HEK293 (cell line): ENCODE data around the gene TMEM244.

ENCODE experiments used
- CTCF ChIA-PET: fragments of 350-600 bp; formaldehyde crosslinking; extraction: SDS; loops from one replicate; lab custom pipeline; 2021; ENCODE audit warnings: antibody characterized with exemption; lab: Yijun Ruan, JAX
- POLR2A ChIA-PET: fragments of 300-600 bp; formaldehyde crosslinking; extraction: SDS; loops from one replicate; lab custom pipeline; 2020; ENCODE audit warnings: antibody characterized with exemption, inconsistent platforms; lab: Yijun Ruan, JAX
- H3K27ac ChIP-seq: fragments of 200-500 bp; sonication (Bioruptor generic); 2 replicates; pipeline ENCODE4 v1.5.1; 2014; ENCODE audit warnings: low read depth, low read length, control low read depth, inconsistent platforms; ENCODE audit errors: extremely low read depth
- H3K36me3 ChIP-seq, 2 experiments: fragments of 200-500 bp in 1 of 2; sonication (Bioruptor generic) in 1 of 2; 1 replicate in 1 of 2; 2 replicates in 1 of 2; pipeline ENCODE4 v1.5.1; 2014 to 2017; ENCODE audit warnings: inconsistent platforms in 2 of 2, low read length in 2 of 2; ENCODE audit not compliant: control insufficient read depth in 2 of 2, insufficient read depth in 1 of 2
- H3K4me1 ChIP-seq: fragments of 200-500 bp; sonication (Bioruptor generic); 2 replicates; pipeline ENCODE4 v1.5.1; 2014; ENCODE audit warnings: mild to moderate bottlenecking, low read length, inconsistent platforms; ENCODE audit not compliant: control insufficient read depth, insufficient read depth
- H3K4me3 ChIP-seq: 2 replicates; pipeline ENCODE4 v1.5.1; 2011; ENCODE audit warnings: low read depth, mild to moderate bottlenecking, control low read depth, low read length, moderate library complexity
- H3K9me3 ChIP-seq: fragments of 200-500 bp; sonication (Bioruptor generic); 2 replicates; pipeline ENCODE4 v1.5.1; 2014; ENCODE audit warnings: low read depth, low read length, inconsistent platforms; ENCODE audit not compliant: control insufficient read depth, insufficient read depth
- BCL11B ChIP-seq: fragments of 450-650 bp; formaldehyde crosslinking; IDR thresholded peaks from 2 replicates; pipeline ENCODE4 v1.5.1; 2016; ENCODE audit warnings: low read depth, missing biosample characterization, missing genetic modification characterization
- GLI2 ChIP-seq: fragments of 450-650 bp; formaldehyde crosslinking; IDR thresholded peaks from 2 replicates; pipeline ENCODE4; 2017; ENCODE audit warnings: missing biosample characterization, missing genetic modification characterization, low read depth, borderline replicate concordance
- GLI4 ChIP-seq: fragments of 450-650 bp; formaldehyde crosslinking; IDR thresholded peaks from 2 replicates; pipeline ENCODE4 v1.5.1; 2016; ENCODE audit warnings: missing biosample characterization, missing genetic modification characterization
- HOXC10 ChIP-seq: sonication (generic); formaldehyde crosslinking; IDR thresholded peaks from 2 replicates; pipeline ENCODE4 v1.8.1; 2023; ENCODE audit warnings: mild to moderate bottlenecking, missing genetic modification reagents
- KLF1 ChIP-seq: fragments of 450-650 bp; formaldehyde crosslinking; IDR thresholded peaks from 2 replicates; pipeline ENCODE4 v1.5.1; 2016; ENCODE audit warnings: missing biosample characterization, missing genetic modification characterization
- MZF1 ChIP-seq: fragments of 450-650 bp; formaldehyde crosslinking; IDR thresholded peaks from 2 replicates; pipeline ENCODE4 v1.5.1; 2017; ENCODE audit warnings: missing biosample characterization, missing genetic modification characterization, borderline replicate concordance
- TRIM28 ChIP-seq: IDR thresholded peaks from 2 replicates; pipeline ENCODE4 v1.6.1; 2011; ENCODE audit warnings: low read length, control low read depth, borderline replicate concordance
- ZNF169 ChIP-seq: fragments of 450-650 bp; formaldehyde crosslinking; IDR thresholded peaks from 2 replicates; pipeline ENCODE4 v1.5.1; 2016; ENCODE audit warnings: missing biosample characterization, missing genetic modification characterization
- ZNF174 ChIP-seq: fragments of 450-650 bp; formaldehyde crosslinking; IDR thresholded peaks from 2 replicates; pipeline ENCODE4 v1.5.0; 2017; ENCODE audit warnings: missing biosample characterization, mild to moderate bottlenecking, missing genetic modification characterization
- ZNF274 ChIP-seq, 2 experiments: fragments of 200-500 bp in 1 of 2; fragments of 450-650 bp in 1 of 2; sonication (Bioruptor generic) in 1 of 2; formaldehyde crosslinking in 1 of 2; IDR thresholded peaks; 2 replicates each; pipeline versions ENCODE4 v1.5.1 to v1.6.1; 2014 to 2016; ENCODE audit warnings: borderline replicate concordance in 1 of 2, inconsistent platforms in 1 of 2, low read length in 1 of 2, missing biosample characterization in 1 of 2, missing genetic modification characterization in 1 of 2
- ZNF37A ChIP-seq: fragments of 450-650 bp; IDR thresholded peaks from 2 replicates; pipeline ENCODE4 v1.5.1; 2018; ENCODE audit warnings: missing biosample characterization, missing genetic modification characterization
- ZNF48 ChIP-seq: fragments of 450-650 bp; formaldehyde crosslinking; IDR thresholded peaks from 2 replicates; pipeline ENCODE4 v1.5.1; 2016; ENCODE audit warnings: missing biosample characterization, missing genetic modification characterization
- ZNF488 ChIP-seq: fragments of 450-650 bp; formaldehyde crosslinking; IDR thresholded peaks from 2 replicates; pipeline ENCODE4 v1.5.1; 2016; ENCODE audit warnings: missing biosample characterization, missing genetic modification characterization
- ZNF510 ChIP-seq: fragments of 450-650 bp; formaldehyde crosslinking; IDR thresholded peaks from 2 replicates; pipeline ENCODE4 v1.5.1; 2018; ENCODE audit warnings: mild to moderate bottlenecking, missing genetic modification characterization, missing biosample characterization; ENCODE audit not compliant: insufficient replicate concordance
- ZNF555 ChIP-seq: fragments of 450-650 bp; formaldehyde crosslinking; conservative IDR thresholded peaks from 2 replicates; pipeline ENCODE4 v1.5.1; 2017; ENCODE audit warnings: missing biosample characterization, mild to moderate bottlenecking, missing genetic modification characterization, inconsistent platforms
- ZNF571 ChIP-seq: fragments of 450-650 bp; formaldehyde crosslinking; IDR thresholded peaks from 2 replicates; pipeline ENCODE4 v1.5.0; 2017; ENCODE audit warnings: missing biosample characterization, missing genetic modification characterization
- ZNF580 ChIP-seq: fragments of 450-650 bp; formaldehyde crosslinking; IDR thresholded peaks from 2 replicates; pipeline ENCODE4 v1.5.1; 2016; ENCODE audit warnings: missing biosample characterization, missing genetic modification characterization
- ZNF658 ChIP-seq: fragments of 450-650 bp; formaldehyde crosslinking; IDR thresholded peaks from 2 replicates; pipeline ENCODE4; 2016; ENCODE audit warnings: missing biosample characterization, missing genetic modification characterization
- TF ChIP-seq, protein P1 (sequence below): fragments of 450-650 bp; formaldehyde crosslinking; IDR thresholded peaks from 2 replicates; pipeline ENCODE4 v1.5.1; 2016; ENCODE audit warnings: missing biosample characterization, missing genetic modification characterization
- TF ChIP-seq, protein P2 (sequence below): fragments of 450-650 bp; formaldehyde crosslinking; IDR thresholded peaks from 2 replicates; pipeline ENCODE4 v1.5.1; 2017; ENCODE audit warnings: missing biosample characterization, missing genetic modification characterization

TMEM244 gene

GRCh38 chr6:129818251-129818650 lies 42.9 kb downstream of the TMEM244 start (continued):
- TF ChIP-seq, protein P1, sequence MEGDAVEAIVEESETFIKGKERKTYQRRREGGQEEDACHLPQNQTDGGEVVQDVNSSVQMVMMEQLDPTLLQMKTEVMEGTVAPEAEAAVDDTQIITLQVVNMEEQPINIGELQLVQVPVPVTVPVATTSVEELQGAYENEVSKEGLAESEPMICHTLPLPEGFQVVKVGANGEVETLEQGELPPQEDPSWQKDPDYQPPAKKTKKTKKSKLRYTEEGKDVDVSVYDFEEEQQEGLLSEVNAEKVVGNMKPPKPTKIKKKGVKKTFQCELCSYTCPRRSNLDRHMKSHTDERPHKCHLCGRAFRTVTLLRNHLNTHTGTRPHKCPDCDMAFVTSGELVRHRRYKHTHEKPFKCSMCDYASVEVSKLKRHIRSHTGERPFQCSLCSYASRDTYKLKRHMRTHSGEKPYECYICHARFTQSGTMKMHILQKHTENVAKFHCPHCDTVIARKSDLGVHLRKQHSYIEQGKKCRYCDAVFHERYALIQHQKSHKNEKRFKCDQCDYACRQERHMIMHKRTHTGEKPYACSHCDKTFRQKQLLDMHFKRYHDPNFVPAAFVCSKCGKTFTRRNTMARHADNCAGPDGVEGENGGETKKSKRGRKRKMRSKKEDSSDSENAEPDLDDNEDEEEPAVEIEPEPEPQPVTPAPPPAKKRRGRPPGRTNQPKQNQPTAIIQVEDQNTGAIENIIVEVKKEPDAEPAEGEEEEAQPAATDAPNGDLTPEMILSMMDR (tag by site-specific recombination): no peak

DNA sequence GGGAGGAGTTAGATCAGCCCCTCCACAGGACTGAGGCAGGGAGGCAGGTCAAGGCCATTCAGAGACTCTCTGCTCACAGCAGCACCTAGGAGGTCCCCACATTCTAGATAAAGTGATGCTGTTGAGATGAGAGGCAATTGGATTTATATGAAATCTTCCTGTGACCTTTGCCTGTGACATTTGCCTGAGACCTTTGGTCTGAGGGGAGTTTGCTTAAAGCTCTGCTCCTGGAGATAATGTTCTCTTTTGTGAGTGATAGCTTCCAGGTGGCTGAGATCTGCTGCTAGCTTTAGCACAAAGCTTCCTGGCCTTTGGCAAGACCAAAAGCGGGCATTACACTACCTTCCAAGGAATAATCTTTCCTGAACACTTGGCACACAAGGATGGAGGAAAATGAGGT lies 43.3 kb downstream of the TMEM244 start:
- H3K4me1 ChIP-seq: no peaks in the 10 kb centered on the region
- CTCF ChIA-PET: no interaction called here
- POLR2A ChIA-PET: no interaction called here
- H3K27ac ChIP-seq: no peak overlapping the region
- H3K4me3 ChIP-seq: no peak overlapping the region
- H3K9me3 ChIP-seq: no peaks in the 10 kb centered on the region
- H3K36me3 ChIP-seq: no peaks in the 10 kb centered on the region
- TF ChIP-seq ZNF169 (tag by site-specific recombination) (no peak), ZNF488 (tag by site-specific recombination) (no peak), TRIM28 (no peak), ZNF48 (tag by site-specific recombination) (no peak), ZNF510 (tag by site-specific recombination) (no peak), ZNF37A (tag by site-specific recombination) (no peak), BCL11B (tag by site-specific recombination) (no peak), KLF1 (no peak), ZNF174 (no peak), ZNF555 (no peak), ZNF658 (tag by site-specific recombination) (no peak)
- TF ChIP-seq, protein P2, sequence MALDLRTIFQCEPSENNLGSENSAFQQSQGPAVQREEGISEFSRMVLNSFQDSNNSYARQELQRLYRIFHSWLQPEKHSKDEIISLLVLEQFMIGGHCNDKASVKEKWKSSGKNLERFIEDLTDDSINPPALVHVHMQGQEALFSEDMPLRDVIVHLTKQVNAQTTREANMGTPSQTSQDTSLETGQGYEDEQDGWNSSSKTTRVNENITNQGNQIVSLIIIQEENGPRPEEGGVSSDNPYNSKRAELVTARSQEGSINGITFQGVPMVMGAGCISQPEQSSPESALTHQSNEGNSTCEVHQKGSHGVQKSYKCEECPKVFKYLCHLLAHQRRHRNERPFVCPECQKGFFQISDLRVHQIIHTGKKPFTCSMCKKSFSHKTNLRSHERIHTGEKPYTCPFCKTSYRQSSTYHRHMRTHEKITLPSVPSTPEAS (tag by site-specific recombination): no peak

GRCh38 chr6:129817332-129817731 lies 43.8 kb downstream of the TMEM244 start:
- H3K4me1 ChIP-seq: no peaks in the 10 kb centered on the region
- ChIA-PET CTCF (interaction anchor here (0.7 kb wide), 1 partner anchor 52 kb away, joined by 3 read pairs; no protein-coding TSS in a partner anchor), POLR2A (no interaction called here)
- H3K27ac ChIP-seq: no peak overlapping the region
- TF ChIP-seq ZNF580 (tag by site-specific recombination) (no peak), MZF1 (tag by site-specific recombination) (no peak), GLI2 (no peak), ZNF274 (IDR thresholded peaks at IDR 0.05; ENCODE audit: low read length) (no peak), ZNF274 (tag by site-specific recombination; IDR thresholded peaks at IDR 0.05; ENCODE audit: borderline replicate concordance) (no peak), GLI4 (no peak), ZNF571 (tag by site-specific recombination) (no peak), HOXC10 (CRISPR knock-in tag) (no peak)
- H3K9me3 ChIP-seq: no peaks in the 10 kb centered on the region
- no peaks in the 10 kb centered on the region for H3K36me3 ChIP-seq
- no peak overlapping the region for H3K4me3 ChIP-seq
